ENCODE results near the gene CCNT1.
"Not testable (repeated sequence)": the region's sequence is repeated elsewhere in the genome, so short reads cannot be mapped to it uniquely, and the experiment has no call there.

Gene CCNT1

DNA sequence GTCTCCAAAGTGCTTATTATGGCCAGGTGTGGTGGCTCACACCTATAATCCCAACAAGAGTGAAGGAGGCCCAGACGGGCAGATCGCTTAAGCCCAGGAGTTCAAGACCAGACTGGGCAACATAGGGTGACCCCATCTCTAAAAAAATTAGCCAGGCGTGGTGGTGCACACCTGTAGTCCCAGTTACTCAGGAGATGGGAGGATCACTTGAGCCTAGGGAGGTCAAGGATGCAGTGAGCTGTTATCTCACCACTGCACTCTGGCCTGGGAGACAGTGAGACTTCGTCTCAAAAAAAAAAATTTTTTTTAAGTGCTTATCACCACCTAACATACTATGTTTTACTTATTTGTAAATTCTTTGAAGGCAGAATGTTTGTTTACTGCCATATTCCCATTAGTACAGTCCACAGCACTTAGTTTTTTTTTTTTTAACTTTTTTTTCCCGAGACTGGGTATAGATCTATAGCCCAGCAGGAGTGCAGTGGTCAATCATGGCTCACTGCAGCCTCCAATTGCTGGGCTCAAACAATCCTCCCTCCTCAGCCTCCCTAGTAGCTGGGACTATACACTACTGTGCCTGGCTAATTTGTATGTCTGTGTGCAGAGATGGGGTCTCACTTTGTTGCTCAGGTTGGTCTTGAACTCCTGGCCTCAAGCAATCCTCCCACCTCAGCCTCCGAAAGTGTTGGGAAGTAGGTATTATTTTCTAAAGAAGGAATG lies 29.7 kb downstream of the CCNT1 start:
- no peak overlapping the region for H3K4me2 ChIP-seq

GRCh38 chr12:48686037-48686595 lies 30.4 kb downstream of the CCNT1 start:
- Histone ChIP-seq H3K4me3 (IDR thresholded peaks at IDR 0.05; ENCODE audit: insufficient read depth, low read depth, low read length) (no peak overlapping the region), H3K4me1 (ENCODE audit: low read depth, poor library complexity, severe bottlenecking) (peaks cover 7% of the 10 kb centered on the region), H2AFZ (ENCODE audit: low read depth) (no peak overlapping the region), H3K27ac (no peak overlapping the region), H3K27me3 (ENCODE audit: insufficient read depth, low read depth) (no peaks in the 10 kb centered on the region), H3K79me2 (ENCODE audit: insufficient read depth, low read depth) (peaks cover 10% of the 10 kb centered on the region), H4K20me1 (ENCODE audit: insufficient read depth) (no peaks in the 10 kb centered on the region), H3K4me2 (no peak overlapping the region), H3K9ac (no peak overlapping the region), H3K36me3 (ENCODE audit: insufficient read depth) (no peaks in the 10 kb centered on the region)
- TF ChIP-seq, protein P1, sequence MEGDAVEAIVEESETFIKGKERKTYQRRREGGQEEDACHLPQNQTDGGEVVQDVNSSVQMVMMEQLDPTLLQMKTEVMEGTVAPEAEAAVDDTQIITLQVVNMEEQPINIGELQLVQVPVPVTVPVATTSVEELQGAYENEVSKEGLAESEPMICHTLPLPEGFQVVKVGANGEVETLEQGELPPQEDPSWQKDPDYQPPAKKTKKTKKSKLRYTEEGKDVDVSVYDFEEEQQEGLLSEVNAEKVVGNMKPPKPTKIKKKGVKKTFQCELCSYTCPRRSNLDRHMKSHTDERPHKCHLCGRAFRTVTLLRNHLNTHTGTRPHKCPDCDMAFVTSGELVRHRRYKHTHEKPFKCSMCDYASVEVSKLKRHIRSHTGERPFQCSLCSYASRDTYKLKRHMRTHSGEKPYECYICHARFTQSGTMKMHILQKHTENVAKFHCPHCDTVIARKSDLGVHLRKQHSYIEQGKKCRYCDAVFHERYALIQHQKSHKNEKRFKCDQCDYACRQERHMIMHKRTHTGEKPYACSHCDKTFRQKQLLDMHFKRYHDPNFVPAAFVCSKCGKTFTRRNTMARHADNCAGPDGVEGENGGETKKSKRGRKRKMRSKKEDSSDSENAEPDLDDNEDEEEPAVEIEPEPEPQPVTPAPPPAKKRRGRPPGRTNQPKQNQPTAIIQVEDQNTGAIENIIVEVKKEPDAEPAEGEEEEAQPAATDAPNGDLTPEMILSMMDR (conservative IDR thresholded peaks at IDR 0.05; ENCODE audit: low read depth, low read length), result no peak

More for the DNA sequence above, 29.7 kb downstream of the CCNT1 start:
- H4K20me1 ChIP-seq (ENCODE audit: insufficient read depth), result no peaks in the 10 kb centered on the region
- peaks cover 7% of the 10 kb centered on the region for H3K4me1 ChIP-seq (ENCODE audit: low read depth, poor library complexity, severe bottlenecking)
- no peak overlapping the region for H3K9ac ChIP-seq
- TF ChIP-seq, protein P1 (conservative IDR thresholded peaks at IDR 0.05; ENCODE audit: low read depth, low read length), result no peak
- H2AFZ ChIP-seq (ENCODE audit: low read depth), result no peak overlapping the region
- H3K4me3 ChIP-seq (IDR thresholded peaks at IDR 0.05; ENCODE audit: insufficient read depth, low read depth, low read length), result no peak overlapping the region
- no peaks in the 10 kb centered on the region for H3K36me3 ChIP-seq (ENCODE audit: insufficient read depth)
- H3K27me3 ChIP-seq (ENCODE audit: insufficient read depth, low read depth), result no peaks in the 10 kb centered on the region
- H3K79me2 ChIP-seq (ENCODE audit: insufficient read depth, low read depth), result peaks cover 3% of the 10 kb centered on the region
- H3K27ac ChIP-seq, result no peak overlapping the region

DNA sequence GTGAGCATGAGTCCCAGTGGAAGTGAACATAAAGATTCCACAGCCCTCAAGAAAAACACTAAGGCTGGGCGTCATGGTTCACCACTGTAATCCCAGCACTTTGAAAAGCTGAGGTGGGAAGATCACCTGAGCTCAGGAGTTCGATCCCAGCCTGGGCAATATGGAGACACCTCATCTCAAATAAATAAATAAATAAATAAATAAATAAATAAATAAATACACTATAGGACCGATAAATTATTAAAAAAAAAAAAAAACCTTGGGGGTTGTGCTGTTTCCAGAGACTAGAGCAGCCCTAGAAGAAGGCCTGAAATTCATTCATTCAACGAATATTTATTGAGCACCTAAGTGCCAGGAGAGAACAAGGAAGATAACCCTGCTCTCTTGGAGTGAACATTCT lies 33.0 kb downstream of the CCNT1 start:
- H3K79me2 ChIP-seq (ENCODE audit: insufficient read depth, low read depth), result peaks cover 36% of the 10 kb centered on the region
- H3K4me3 ChIP-seq (IDR thresholded peaks at IDR 0.05; ENCODE audit: insufficient read depth, low read depth, low read length), result no peak overlapping the region
- peaks cover 8% of the 10 kb centered on the region; the same call in 1 of the 2 replicates for H3K36me3 ChIP-seq (ENCODE audit: insufficient read depth)
- peaks cover 7% of the 10 kb centered on the region for H4K20me1 ChIP-seq (ENCODE audit: insufficient read depth)
- H3K4me1 ChIP-seq (ENCODE audit: low read depth, poor library complexity, severe bottlenecking), result peaks cover 33% of the 10 kb centered on the region
- no peaks in the 10 kb centered on the region for H3K27me3 ChIP-seq (ENCODE audit: insufficient read depth, low read depth)
- no peak overlapping the region; the same call in 1 of the 2 replicates for H2AFZ ChIP-seq (ENCODE audit: low read depth)
- TF ChIP-seq, protein P1 (conservative IDR thresholded peaks at IDR 0.05; ENCODE audit: low read depth, low read length), result no peak
- H3K9ac ChIP-seq, result no peak overlapping the region
- H3K4me2 ChIP-seq, result no peak overlapping the region
- no peak overlapping the region for H3K27ac ChIP-seq

DNA sequence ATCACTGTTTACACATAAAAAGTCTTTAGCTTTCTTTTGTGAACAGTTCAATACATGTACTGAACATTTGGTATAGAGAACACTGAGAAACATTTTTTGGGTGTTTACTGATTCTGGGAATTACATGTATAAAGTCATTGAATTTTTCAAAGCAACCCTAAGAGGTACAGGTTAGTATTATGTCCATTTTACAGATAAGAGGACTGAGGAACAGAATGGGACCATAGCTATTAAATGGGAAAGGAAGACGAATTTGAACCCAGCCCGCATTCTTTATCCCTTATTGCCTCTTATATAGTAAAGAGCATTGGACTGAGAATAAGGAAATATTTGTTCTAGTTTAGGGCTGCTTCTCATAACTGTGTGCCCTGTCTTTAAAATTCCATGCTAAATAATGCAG lies 33.6 kb downstream of the CCNT1 start:
- TF ChIP-seq, protein P1 (conservative IDR thresholded peaks at IDR 0.05; ENCODE audit: low read depth, low read length), result no peak
- H4K20me1 ChIP-seq (ENCODE audit: insufficient read depth), result peaks cover 13% of the 10 kb centered on the region
- no peak overlapping the region for H3K4me3 ChIP-seq (IDR thresholded peaks at IDR 0.05; ENCODE audit: insufficient read depth, low read depth, low read length)
- H3K79me2 ChIP-seq (ENCODE audit: insufficient read depth, low read depth), result peaks cover 42% of the 10 kb centered on the region
- H3K27ac ChIP-seq, result 0 out of 2 replicates have a peak overlapping the region, but pooled peaks have one; percentile 9
- peak overlapping the region; percentile 96 for H3K9ac ChIP-seq
- peak overlapping the region; percentile 69 for H3K4me2 ChIP-seq
- H2AFZ ChIP-seq (ENCODE audit: low read depth), result peak overlapping the region; percentile 81
- H3K27me3 ChIP-seq (ENCODE audit: insufficient read depth, low read depth), result no peaks in the 10 kb centered on the region
- peaks cover 39% of the 10 kb centered on the region for H3K4me1 ChIP-seq (ENCODE audit: low read depth, poor library complexity, severe bottlenecking)
- H3K36me3 ChIP-seq (ENCODE audit: insufficient read depth), result peaks cover 14% of the 10 kb centered on the region; the same call in 1 of the 2 replicates

DNA sequence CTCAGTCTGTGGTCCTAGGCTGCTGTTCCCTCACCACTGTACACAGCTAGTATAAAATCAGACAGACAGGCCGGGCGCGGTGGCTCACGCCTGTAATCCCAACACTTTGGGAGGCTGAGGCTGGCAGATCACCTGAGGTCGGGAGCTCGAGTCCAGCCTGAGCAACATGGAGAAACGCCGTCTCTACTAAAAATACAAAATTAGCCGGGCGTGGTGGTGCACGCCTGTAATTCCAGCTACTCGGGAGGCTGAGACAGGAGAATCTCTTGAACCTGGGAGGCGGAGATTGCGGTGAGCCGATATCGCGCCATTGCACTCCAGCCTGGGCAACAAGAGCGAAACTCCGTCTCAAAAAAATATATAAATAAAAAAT lies 34.0 kb downstream of the CCNT1 start:
- not testable (repeated sequence) for H3K27me3 ChIP-seq (ENCODE audit: insufficient read depth, low read depth); H3K4me3 ChIP-seq (IDR thresholded peaks at IDR 0.05; ENCODE audit: insufficient read depth, low read depth, low read length)
- peaks cover 17% of the 10 kb centered on the region; the same call in 1 of the 2 replicates for H3K36me3 ChIP-seq (ENCODE audit: insufficient read depth)
- peaks cover 42% of the 10 kb centered on the region for H3K4me1 ChIP-seq (ENCODE audit: low read depth, poor library complexity, severe bottlenecking)
- H3K79me2 ChIP-seq (ENCODE audit: insufficient read depth, low read depth), result peaks cover 46% of the 10 kb centered on the region
- peak overlapping the region; percentile 9; the same call in 1 of the 2 replicates for H3K27ac ChIP-seq
- H4K20me1 ChIP-seq (ENCODE audit: insufficient read depth), result peaks cover 16% of the 10 kb centered on the region
- peak overlapping the region; percentile 69 for H3K4me2 ChIP-seq
- peak overlapping the region; percentile 81 for H2AFZ ChIP-seq (ENCODE audit: low read depth)
- peak overlapping the region; percentile 96 for H3K9ac ChIP-seq
